Measurements from ENCODE around the gene HDAC9.

GRCh38 chr7:18654709-18655108, 159.2 kb downstream of the HDAC9 start:
- TF ChIP-seq, protein P1, sequence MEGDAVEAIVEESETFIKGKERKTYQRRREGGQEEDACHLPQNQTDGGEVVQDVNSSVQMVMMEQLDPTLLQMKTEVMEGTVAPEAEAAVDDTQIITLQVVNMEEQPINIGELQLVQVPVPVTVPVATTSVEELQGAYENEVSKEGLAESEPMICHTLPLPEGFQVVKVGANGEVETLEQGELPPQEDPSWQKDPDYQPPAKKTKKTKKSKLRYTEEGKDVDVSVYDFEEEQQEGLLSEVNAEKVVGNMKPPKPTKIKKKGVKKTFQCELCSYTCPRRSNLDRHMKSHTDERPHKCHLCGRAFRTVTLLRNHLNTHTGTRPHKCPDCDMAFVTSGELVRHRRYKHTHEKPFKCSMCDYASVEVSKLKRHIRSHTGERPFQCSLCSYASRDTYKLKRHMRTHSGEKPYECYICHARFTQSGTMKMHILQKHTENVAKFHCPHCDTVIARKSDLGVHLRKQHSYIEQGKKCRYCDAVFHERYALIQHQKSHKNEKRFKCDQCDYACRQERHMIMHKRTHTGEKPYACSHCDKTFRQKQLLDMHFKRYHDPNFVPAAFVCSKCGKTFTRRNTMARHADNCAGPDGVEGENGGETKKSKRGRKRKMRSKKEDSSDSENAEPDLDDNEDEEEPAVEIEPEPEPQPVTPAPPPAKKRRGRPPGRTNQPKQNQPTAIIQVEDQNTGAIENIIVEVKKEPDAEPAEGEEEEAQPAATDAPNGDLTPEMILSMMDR (IDR thresholded peaks at IDR 0.05; ENCODE audit: borderline replicate concordance, extremely low read depth, low read length, poor library complexity, severe bottlenecking) = no peak
- TF ChIP-seq EZH2 (IDR thresholded peaks at IDR 0.05; ENCODE audit: borderline replicate concordance, low read depth, low read length, severe bottlenecking) = no peak

Measured in DND-41 (cell line).